GM19099 (cell line): ENCODE results near the gene ATP13A4.

Experiments used
- POLR2A ChIP-seq: IDR thresholded peaks from 3 replicates; pipeline ENCODE4 v1.6.1; 2011; ENCODE audit warnings: low read depth; ENCODE audit not compliant: insufficient read length; ENCODE audit errors: extremely low read depth

Gene ATP13A4

GRCh38 chr3:193569119-193569518 is 14.4 kb upstream of the ATP13A4 start:
- no peak for TF ChIP-seq POLR2A

DNA sequence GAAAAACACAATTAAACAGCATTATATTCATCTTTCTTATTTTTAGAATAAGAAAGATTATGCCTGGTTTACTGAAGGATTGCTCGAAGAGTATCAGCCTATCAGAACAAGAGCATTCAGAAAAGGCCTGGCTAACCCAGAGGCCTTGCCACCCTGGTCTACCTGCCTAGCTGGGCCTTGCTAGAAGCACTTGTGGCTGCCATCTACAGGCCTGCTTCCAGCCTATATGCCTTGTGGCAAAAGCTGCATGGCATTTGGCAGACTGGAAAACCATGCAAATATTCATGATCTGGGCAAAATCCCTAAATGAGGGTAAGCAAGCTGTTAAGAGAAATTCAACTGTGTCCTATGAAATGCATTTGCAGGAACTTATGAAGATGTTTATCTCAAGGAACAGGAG is 9.3 kb upstream of the ATP13A4 start:
- TF ChIP-seq POLR2A: no peak

DNA sequence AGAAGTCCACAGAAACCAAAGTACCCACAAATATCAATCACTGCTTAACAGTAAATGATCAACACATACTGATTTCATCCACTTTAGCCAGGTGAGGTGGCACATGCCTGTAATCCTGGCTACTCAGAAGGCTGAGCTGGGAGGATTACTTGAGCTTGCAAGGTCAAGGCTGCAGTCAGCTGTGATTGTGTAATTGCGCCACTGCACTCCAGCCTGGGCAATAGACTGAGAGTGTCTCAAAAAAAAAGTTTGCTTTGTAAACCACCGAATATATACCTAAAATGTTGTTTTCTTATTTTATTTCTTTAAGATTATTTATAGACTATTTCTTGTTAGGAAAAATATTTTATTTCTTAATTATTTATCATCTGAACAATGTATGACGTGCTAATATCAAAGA is 8.7 kb upstream of the ATP13A4 start:
- no peak for TF ChIP-seq POLR2A

DNA sequence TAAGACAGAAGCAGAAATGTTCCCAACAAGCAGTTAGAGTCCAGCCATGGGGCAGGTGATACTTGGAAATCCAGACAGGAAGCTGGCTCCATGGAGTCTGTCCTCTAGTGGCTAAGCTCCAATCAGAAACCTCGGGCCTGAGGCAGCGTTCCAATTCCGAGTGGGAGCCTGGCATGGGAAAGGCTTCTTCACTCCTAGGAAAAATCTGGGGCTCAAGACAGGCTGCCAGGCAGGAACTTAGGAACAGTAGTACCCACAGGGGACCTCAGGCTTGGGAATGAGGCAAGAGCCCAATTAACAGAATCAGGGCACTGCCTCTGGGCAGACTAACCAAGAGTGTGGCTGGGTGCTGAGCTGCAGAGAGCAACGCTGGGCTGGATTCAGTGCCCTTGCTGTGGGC is 6.2 kb upstream of the ATP13A4 start:
- no peak for TF ChIP-seq POLR2A

GRCh38 chr3:193560091-193560490 is 5.4 kb upstream of the ATP13A4 start:
- TF ChIP-seq POLR2A: no peak

DNA sequence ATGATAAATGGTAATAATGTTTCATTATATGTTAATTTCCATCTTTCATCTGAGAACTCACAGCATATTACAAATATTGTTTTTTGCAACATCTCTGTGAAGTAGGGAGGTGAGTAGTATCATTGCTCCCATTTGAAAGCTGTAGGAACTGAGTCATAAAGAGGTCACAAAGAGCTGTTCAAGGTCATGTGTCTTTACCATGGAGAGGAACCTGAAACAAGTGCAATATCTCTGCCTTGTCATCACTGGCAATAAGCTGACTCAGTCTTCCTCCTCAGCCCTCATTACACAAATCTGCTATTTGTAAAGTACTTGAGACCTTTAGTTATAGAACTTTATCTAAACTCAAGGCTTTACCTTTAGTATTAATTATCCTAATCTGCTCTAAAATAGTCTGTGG is 4.4 kb upstream of the ATP13A4 start:
- no peak for TF ChIP-seq POLR2A

- no peak for TF ChIP-seq POLR2A
Measured at GRCh38 chr3:193556841-193557240, 2.1 kb upstream of the ATP13A4 start.

GRCh38 chr3:193553586-193553985 is 1.1 kb downstream of the ATP13A4 start:
- no peak for TF ChIP-seq POLR2A

DNA sequence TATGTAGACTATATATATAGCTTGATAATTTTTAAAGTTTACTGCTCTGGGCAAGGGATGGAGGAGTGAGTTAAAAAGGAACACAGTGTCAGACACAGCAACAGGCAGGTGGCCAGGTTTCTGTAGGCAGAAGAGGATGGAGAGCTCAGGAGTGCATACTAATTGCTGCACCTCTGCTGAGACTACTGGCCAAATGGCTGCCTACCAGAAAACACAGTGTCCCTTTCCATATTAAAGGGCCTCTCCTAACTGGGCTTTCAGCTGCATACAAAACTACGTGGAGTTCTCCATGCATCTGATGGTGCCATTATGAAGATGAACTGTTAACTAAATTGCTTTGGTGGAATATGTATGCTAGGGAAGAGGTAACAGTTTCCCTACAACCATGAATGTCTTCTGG is 1.8 kb downstream of the ATP13A4 start:
- no peak for TF ChIP-seq POLR2A

DNA sequence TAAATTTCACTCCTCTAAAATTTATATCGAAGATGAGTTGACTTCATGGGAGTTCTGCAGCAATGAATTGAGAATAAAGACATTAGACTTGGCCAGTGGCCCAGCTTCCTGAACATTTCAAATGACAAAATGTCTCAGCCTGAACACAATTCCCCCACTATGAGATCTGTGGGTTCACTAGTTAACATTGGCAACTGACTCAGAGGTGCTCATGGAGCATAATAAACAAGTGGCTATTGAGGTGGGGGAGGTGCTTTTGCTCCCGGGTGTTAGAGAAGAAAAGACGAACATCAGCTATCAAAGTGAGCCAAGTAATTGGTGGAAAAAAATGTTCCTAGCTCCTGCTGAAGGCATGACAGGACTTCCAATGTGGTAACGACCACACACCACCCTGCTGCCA is 6.3 kb downstream of the ATP13A4 start:
- TF ChIP-seq POLR2A: no peak

GRCh38 chr3:193546129-193546528 is 8.6 kb downstream of the ATP13A4 start:
- TF ChIP-seq POLR2A: no peak

DNA sequence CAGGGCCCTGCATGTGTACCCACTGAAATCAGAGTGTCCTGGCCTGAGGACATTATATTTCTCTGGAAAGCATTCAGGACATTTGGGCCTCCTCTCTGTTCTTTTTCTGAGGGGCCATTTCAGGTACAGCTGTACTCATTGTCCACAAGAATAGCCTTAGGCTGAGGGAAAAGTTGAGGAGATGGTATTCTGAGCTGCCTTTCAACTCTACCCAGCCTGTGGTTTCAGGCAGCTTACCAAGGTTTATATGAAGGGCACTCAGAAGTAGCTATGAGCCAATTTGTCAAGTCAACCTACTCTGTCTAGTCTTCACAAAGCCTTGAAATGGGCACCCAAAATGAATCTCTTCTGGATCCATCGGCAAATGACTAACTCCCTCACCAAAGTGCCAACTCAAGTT is 9.4 kb downstream of the ATP13A4 start:
- TF ChIP-seq POLR2A: no peak

GRCh38 chr3:193544289-193544688 is 10.4 kb downstream of the ATP13A4 start:
- no peak for TF ChIP-seq POLR2A

- TF ChIP-seq POLR2A: no peak
Measured at GRCh38 chr3:193530231-193531165, 24.2 kb downstream of the ATP13A4 start.

GRCh38 chr3:193522473-193522872 is 32.2 kb downstream of the ATP13A4 start:
- no peak for TF ChIP-seq POLR2A

DNA sequence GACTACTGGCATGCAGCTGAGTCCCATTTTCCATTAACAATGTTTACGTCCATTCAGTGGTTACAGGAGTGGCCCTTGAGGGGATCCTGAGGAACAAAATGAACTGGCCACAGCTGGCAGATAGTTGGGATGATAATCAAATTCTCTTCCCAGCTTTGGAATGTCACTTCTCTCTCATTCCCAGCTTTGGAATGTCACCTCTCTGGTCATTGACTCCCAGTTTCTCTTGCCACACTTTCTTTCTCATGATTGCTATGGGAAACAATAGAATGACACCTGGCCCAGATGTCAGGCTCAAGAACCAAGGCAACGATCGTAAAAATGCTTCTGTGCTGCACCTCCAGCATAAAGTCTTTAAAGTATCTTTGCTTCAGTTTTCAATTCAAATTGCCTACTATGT is 34.0 kb downstream of the ATP13A4 start:
- TF ChIP-seq POLR2A: no peak

GRCh38 chr3:193515966-193516365 is 38.7 kb downstream of the ATP13A4 start:
- TF ChIP-seq POLR2A: no peak
